GM21367 (cell line): ENCODE measurements around the gene INTS1.

Source experiments
- ATAC-seq: cut with Tn5 transposase; IDR thresholded peaks from one replicate; pipeline ENCODE4 v1.9.1; 2021; ENCODE audit not compliant: unreplicated experiment

Gene INTS1

DNA sequence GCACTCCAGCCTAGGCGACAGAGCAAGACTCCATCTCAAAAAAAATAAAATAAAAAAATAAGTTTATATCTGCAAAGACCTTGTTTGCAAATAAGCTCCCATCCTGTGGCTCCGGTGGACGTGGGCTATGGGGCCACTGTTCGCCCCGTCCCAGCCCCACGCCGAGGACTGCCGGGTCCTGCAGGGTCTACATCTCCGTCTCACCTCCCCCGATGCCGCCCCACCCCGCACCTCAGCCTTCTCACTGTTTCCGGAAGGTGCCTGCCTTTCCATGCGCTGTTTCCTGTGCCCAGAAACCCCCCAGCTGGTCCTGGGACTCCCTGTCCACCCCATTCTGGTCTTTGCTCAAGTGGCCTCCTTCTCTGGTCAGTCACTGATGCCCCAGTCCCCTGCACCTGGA is 5.0 kb upstream of the INTS1 start:
- ATAC-seq = no peak

DNA sequence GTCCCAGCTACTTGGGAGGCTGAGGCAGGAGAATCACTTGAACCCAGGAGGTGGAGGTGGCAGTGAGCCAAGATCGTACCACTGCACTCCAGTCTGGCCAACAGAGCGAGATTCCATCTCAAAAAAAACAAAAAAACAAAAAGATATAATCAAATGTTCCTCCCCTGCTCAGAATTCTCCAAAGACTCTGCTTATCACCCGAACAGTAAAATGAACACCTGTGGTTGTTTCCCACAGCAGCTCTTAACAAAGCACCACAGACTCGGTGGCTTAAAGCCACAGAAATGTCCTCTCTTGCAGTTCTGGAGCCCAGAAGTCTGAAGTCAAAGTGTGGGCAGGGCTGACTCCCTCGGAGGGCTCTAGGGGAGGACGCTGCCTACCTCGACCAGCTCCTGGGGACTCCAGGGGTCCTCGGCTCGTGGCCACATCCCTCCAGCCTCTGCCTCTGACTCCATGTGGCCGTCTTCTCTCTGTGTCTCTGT is 4.1 kb upstream of the INTS1 start:
- no peak for ATAC-seq

DNA sequence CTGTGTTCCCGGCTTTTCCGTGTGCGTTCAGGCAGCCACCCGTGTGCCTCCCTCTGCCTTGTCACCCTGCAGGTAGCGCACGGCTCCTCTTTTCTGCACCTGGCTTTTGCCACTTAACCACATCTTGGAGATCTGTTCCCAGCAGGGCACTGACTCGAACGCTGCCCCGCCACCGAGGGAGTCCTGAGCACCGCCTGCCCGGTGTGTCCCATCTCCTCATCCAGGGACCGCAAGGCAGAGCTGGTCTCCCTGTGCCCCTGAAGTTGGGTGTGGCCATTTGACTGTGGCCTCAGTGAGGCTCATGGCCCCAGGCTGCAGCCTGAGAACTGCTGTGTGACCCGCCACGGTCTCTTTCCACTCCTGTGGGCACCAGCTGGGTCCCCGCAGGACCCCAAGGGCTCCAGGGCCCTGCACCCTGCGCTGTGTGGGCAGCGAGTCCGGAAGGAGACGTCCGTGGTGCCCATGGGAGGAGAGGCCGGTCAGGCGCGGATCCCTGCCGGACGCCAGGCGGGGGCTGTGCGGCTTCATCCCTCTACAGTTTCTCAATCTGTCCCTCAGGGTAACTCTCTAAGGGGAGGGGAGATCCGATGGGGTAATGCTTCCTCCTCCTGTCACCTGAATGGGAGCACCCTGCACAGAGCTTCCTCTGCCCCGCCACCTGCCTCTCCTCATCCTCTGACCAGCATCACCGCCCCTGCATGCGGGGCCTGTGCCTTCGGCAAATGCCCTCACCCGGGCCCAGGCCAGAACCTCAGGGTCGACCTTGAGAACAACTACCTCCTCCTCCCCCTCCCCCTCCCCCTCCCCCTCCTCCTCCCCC is 1.8 kb upstream of the INTS1 start:
- ATAC-seq = no peak

DNA sequence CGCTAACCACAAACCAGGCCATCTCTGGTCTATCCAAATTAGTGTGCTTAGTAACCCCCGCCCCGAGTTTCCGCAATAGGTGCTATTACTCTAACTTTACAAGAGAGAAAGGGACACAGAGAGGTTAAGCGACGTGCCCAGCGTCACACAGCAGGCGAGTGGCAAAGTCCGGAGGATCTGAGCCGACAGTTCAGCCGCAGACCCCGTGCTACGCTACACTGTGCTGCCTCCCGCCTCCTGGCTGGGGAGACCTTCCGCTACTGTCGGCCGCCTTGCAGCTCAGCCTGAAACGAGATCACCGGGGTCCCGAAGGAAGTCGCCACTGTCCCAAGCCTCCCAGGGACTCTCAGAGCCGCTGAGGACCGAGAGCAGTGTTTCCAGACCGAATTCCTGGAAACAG is 799 bp downstream of the INTS1 start:
- no peak for ATAC-seq

DNA sequence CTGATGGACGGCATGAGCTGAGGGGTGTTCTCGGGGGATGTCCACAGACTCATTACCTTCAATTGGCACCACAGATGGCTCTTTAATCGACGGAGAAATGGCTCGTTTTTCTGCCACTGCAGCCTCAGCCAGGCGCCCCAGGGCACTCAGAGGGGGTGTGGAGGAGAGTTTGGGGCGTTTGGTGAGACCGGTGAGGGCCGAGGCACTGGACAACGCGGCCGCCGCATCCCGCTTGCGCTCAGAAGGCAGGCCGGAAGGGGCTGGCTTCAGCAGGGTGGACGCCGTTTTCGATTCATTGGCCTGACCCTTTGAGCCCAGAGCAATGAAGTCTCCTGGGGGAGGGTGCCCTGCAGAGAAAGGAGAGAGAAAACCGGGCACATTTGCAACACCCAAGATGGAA is 1.3 kb downstream of the INTS1 start:
- ATAC-seq = no peak

DNA sequence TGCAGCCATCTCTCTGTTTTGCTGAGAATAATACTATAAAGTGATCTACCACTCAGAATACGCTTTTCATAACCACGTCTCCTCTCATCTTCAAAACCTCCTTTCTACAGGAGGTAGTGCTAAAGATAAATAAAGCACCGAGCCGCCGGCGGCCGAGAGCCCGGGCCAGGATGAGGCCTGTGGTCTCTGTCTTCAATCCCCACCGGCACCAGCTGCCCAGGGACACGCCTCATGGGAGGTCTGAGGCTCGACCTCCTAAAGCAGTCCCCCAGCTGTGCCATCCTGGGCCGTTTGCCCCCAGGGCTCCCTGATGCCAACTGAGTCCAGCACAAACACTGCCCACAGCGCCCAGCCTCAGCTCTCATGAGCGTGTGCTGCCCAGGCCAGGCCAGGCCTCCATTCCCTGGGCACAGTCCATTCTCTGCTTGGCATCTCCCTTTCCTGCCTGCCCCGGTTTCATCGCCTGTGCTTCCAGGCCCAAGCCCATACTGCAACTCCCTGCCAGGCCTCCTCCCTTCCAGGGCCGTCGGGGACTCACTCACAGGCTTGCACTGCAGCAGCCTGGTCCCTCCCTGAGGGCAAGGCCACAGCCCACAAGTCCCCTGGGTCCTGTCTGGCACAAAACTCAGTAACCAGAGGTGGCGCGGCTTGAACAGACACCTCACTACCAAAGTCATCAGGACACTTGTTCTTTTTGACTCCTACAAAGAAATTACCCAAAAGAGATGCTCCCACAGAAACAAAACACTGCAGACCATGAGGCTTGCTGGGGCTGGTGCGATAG is 2.5 kb downstream of the INTS1 start:
- no peak for ATAC-seq

DNA sequence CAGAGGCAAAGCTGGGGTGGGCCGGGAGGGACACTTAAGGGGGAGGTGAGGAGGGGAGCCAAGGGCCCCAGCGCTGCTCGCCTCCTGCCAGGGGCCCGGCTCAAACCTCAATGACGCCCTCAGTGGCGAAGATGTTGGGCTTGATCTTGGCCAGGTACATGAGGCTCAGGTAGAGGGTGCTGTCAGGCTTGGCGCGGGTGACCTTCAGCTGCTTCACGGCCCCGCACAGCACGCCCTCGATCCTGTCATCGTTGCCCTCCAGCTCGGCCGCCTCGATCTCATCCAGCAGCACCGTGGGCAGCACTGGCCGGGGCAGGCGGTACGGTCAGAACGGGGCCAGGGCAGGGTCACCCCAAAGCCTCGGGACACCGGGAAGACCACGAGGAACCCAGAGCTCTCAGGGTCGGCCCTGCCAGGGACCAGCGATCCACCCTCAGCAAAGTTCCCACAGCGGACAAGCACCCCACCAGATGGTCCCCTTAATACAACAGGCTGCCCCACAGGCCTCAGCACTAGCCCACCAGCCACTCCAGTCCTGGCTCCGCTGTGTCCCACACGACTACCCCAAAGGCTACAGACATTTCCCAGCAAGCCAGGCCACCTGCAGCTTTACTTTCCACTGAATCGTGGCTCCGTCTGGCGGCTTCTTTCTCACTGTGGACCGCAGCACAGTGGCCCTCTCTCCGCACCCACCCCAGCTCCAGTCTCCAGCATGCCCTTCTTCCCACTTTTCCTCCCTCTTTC is 4.0 kb downstream of the INTS1 start:
- ATAC-seq = no peak

DNA sequence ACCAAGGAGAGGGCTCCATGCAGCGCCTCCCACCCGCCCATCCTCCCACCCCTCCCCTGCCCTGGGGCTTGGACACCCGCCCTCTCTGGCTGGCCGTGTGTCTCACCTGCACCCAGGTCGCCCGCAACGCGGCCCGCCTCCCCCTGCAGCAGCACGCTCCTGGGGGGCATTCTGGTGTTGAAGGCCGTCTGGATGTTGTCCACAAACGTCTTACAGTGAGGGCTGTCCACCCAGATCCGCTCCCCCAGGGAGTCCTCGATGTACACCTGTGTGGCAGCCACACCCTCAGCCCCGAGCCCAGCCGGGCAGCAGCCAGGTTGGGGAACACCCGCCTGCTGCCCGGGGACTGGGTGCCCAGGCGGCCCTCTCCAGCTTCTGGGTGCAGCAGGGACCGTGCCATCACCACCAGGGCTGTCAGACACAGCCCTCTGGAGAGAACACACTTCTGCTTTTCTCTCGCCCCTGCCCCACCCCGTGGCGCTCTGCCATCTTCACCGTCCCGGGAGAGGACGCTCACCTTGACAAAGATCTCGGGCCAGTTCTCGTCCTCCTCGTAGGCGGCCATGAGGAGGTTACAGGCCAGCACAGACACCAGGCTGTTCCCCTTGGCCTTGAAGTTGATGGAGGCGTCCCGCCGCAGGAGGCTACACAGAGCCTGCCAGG is 4.7 kb downstream of the INTS1 start:
- no peak for ATAC-seq

DNA sequence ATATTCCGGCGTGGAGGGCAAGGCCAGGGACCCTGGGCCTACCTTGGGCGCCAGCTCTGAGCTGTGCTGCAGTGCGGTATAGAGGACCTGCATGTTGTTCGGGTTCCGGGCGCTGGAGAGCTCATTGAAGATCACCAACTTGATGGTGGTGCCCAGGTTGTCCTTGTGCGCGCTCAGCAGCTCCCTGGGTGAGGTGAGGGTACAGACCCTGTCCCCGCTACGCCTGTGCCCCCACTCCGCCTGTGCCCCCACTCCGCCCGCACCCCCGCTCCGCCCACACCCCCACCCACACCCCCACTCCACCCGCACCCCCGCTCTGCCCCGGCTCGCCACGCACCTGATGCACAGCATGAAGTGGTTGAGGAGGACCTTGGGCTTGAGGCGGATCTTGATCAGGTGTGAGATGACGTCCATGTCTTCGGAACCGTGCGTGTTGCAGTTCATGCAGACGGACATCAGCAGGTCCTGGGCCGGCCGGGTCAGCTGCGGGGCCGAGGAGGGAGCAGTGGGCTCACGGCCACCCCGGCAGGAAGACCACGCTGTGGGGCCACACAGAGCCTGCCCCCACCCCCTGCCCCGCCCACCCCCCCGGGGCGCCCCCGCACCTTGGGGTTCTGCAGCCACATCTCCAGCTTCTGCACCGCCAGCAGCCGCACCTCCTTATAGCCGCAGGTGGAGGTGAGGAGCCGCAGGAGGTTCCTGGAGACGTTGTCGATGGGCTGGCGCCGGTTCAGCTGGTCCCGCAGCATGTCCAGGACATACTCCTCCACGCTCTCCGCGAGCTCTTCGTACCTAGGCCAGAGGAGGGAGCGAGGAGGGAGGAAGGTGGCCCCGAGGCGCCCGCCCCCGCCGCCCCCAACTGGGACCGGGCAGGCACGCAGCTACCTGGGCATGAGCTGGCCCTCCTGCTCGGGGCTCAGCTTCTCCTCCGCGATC is 5.6 kb downstream of the INTS1 start:
- no peak for ATAC-seq

DNA sequence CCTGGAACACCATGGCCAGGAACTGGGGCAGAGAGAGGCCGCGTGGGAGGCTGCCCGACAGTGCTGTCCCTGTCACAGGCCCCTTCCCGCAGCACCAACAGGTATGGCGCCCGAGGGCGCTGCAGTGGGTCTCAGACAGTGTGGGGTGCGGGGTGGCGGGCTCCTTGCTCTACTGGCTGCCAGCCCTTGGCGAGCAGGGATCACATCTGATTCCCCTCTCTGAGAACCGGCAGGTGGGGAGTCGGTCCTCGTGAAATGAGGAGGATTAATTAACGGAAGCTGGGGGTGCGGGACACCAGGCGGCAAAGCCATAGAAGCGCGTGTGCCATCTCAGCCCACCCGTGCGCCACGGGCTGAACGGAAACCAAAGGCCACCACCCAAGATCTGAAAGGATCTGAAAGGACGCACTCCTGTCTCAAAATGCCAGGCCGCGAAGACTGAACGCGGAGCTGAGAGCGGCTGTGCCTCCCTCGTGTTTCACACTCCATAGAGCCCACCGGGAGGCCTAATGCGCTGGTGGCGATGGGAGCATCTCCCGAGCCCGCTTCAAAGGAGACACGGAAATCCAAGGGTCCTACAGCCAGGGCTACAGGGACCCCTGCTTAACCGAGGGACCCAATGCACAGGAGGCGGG is 6.8 kb downstream of the INTS1 start:
- ATAC-seq = no peak

DNA sequence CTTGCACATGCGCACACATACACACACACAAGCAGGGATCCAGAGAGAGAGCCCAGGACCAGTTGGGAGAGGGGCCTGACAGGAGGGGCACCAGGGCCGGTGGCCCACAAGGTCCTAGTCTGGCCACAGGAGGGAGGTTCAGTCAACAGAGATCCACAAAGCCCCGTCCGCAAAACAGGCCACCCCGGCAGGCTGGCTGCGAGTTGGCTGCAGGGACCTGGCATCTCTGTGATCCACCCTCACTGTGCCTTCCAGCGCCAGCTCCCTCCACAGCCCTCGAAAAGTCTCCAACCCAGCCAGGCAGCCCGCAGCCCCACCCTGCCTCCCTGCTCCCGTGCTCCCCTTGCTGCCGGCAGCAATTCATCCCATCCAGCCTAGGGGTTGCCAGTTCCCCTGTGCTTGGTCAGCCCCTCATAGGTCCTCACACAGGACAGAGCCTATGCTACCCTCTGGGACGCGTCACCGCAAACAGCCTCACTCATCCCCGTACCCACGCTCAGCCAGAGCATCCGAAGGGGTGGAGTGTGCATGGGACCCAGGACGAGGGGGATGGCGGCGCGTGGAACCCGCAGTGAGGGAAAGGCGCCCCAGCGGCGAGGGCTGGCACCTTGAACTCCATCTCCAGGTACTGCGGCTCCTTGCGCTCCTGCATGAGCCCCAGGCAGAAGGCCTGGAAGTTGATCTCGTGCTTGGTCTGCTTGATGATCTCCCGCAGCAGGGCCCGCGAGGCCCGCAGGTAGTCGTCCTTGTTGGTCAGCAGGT is 7.5 kb downstream of the INTS1 start:
- no peak for ATAC-seq

DNA sequence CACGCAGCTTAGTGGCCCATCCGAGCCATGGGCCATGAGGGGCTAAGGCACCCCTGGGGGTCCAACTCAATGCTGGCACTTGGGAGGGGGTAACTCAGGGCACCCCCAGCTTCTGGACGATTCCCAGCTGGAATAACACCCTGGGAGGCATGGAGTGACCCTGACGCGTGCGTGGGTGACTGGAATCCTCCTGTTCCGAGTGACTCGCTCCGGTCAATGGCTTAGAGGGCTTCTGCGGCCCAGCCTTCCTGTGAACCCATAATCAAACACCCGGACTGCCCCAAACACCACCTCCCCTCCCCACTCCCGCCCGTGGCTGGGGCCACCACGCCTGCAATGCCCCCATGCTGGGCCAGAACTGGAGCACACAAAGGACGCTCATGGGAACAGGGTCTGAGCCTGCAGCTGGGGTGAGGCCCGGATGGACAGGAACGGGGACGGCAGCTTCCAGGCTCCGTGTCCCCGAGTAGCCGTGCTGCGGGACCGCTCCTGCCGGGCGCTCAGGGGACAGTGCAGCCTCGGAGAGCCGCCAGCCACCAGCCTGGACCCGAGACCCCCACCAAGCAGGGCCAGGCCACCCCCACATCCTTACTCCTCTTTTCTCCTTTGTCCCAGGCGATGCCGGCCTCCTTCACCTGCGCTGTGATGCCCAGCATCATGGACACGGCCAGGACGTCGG is 8.5 kb downstream of the INTS1 start:
- no peak for ATAC-seq

DNA sequence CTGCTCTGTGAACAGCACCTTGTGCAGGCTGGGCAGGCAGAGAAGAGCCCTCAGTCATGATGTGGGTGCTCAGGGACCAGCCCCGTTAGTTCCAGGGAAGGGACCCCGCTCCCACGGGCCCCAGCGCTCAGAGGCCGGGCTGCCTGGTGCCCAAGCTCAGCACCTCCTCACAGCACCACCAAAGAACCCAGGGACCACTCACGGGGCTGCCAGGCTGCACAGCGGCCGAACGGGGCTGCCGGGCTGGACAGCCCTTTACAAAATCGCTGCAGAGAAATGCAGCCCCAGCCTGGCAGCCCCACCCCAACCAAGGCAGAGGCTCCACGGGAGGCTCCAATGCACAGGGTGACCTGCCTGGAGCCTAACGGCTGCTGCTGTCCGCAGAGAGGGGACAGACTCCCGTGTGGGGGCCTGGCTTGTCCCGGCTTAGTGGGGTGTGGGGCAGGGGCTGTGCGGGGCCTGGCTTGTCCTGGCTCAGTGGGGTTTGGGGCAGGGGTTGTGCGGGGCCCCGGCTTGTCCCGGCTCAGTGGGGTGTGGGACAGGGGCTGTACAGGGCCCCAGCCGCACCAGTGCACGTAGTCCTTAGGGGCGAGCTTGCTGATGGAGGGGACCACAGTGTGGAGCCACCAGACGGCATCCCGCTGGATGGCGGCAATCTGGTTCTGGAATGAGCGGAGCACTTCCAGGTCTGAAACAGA is 9.2 kb downstream of the INTS1 start:
- ATAC-seq = no peak

DNA sequence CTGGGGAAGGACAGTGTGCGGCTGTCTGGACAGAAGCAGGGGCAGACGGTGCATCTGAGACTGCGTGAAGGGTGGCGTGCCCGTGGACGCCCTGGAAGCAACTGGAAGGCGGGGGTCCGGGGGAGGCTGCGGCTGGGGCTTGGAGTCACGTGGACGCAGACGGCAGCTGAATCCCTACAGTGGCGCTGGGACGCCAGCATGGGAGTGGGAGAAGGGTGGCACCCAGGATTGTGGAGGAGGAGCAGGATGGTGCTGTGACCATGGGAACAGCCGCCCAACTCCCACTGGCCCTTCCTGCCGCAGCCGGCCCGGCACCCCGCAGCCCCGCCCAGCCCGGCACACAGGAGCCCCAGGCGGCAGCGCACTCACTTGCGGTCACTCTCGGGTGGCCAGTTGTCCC is 9.7 kb downstream of the INTS1 start:
- no peak for ATAC-seq

DNA sequence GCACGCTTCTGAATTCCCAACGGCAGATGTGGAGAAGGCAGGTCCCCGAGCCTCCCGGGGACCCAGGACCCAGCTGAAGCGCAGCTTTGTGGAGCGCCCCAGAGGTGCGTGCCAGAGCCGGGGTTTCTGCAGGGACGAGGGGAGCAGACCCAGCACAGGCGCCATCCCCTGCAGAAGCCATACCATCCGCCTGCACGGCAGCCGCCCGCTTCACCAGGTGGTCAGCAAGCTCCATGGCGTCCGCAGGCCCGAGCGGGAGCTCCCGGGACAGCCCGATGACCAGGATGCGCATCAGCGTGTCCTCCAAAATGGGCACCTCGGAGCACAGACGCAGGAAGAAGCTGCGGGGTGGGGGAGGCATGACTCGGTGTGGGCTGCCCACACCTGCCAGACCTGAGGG is 10.6 kb downstream of the INTS1 start:
- no peak for ATAC-seq

DNA sequence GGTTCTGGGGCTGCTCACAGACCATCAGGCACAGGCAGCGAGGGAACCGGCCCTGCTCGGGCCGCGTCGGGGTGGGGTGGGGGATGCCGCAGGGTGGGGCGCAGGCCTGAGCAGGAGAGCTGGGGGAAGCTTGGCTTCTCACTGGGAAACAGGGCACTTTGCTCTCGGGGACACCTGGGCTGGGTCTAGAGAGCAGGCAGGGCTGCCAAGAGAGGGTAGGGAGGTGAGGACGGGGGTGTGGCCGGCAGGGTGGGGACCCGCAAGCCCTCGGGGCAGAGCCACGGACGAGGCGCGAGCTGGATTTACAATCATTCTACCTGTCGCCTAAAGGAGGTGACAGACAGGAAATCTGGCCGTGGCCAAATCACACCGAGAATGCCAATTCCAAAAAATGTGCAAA is 11.1 kb downstream of the INTS1 start:
- no peak for ATAC-seq

DNA sequence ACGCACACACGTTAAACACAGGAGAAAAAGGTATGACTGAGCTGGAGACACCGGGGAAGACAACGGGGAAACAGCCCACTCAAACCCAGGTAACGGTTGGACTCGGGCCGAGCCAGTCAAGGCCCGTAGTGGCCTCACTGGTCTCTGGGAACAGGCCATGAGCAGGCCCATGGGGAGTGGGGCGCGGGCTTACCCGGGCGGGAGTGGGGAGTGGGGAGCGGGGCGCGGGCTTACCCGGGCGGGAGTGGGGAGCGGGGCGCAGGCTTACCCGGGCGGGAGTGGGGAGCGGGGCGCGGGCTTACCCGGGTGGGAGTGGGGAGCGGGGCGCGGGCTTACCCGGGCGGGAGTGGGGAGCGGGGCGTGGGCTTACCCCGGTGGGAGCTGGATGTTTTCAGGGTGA is 11.5 kb downstream of the INTS1 start:
- no peak for ATAC-seq

DNA sequence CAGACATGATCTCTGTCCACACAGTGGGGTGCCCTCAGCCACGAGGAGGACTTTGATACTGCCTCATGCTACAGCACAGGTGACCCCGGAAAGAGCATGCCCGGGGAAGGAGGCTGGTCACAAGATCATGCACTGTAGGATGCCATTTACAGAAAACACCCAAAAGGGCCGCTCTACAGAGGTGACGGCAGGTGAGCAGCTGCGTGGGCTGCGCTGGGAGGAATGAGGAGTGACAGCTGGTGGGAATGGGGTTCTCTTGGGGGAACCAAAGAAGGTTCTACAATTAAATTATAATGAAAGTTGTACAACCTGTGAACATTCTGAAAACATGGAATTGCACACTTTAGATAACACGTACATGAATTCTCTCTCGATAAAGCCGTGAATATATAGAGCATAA is 12.0 kb downstream of the INTS1 start:
- no peak for ATAC-seq
